Measurements from ENCODE around the gene GLDN.

Gene GLDN

GRCh38 chr15:51322621-51323296 is 18.7 kb upstream of the GLDN start:
- DNase-seq (ENCODE audit: low read depth in 2 of 2), result no peak

GRCh38 chr15:51323749-51324148 is 17.7 kb upstream of the GLDN start:
- DNase-seq (ENCODE audit: low read depth in 2 of 2), result no peak

- DNase-seq (ENCODE audit: low read depth in 2 of 2), result no peak
Observed at GRCh38 chr15:51325167-51325566, 16.3 kb upstream of the GLDN start.

- no peak for DNase-seq (ENCODE audit: low read depth in 2 of 2)
Observed at GRCh38 chr15:51327081-51327480, 14.4 kb upstream of the GLDN start.

GRCh38 chr15:51328926-51329325 is 12.5 kb upstream of the GLDN start:
- no peak for DNase-seq (ENCODE audit: low read depth in 2 of 2)

GRCh38 chr15:51331141-51331540 is 10.3 kb upstream of the GLDN start:
- DNase-seq (ENCODE audit: low read depth in 2 of 2), result no peak

GRCh38 chr15:51332206-51333147 is 9.0 kb upstream of the GLDN start:
- no peak for DNase-seq (ENCODE audit: low read depth in 2 of 2)

GRCh38 chr15:51333571-51333970 is 7.9 kb upstream of the GLDN start:
- DNase-seq (ENCODE audit: low read depth in 2 of 2), result no peak

- no peak for DNase-seq (ENCODE audit: low read depth in 2 of 2)
Observed at GRCh38 chr15:51334011-51334451, 7.4 kb upstream of the GLDN start.

- no peak for DNase-seq (ENCODE audit: low read depth in 2 of 2)
Observed at GRCh38 chr15:51335087-51335486, 6.4 kb upstream of the GLDN start.

- no peak for DNase-seq (ENCODE audit: low read depth in 2 of 2)
Observed at GRCh38 chr15:51335538-51336410, 5.7 kb upstream of the GLDN start.

GRCh38 chr15:51338496-51338895 is 3.0 kb upstream of the GLDN start, which contains the start of gene CYP19A1:
Gene CYP19A1, minus strand, starts transcription at chr15:51338596. Its CDS starts 95,684 bp downstream, at chr15:51242912.
- DNase-seq (ENCODE audit: low read depth in 2 of 2), result no peak

- no peak for DNase-seq (ENCODE audit: low read depth in 2 of 2)
Observed at GRCh38 chr15:51342227-51342999, 958 bp downstream of the GLDN start.

- DNase-seq (ENCODE audit: low read depth in 2 of 2), result no peak
Observed at GRCh38 chr15:51343466-51343865, 2.0 kb downstream of the GLDN start.

GRCh38 chr15:51346136-51346535 is 4.7 kb downstream of the GLDN start:
- DNase-seq (ENCODE audit: low read depth in 2 of 2), result no peak

GRCh38 chr15:51348688-51349087 is 7.2 kb downstream of the GLDN start:
- DNase-seq (ENCODE audit: low read depth in 2 of 2), result no peak

- no peak for DNase-seq (ENCODE audit: low read depth in 2 of 2)
Observed at GRCh38 chr15:51349156-51349844, 7.8 kb downstream of the GLDN start.

GRCh38 chr15:51350723-51351122 is 9.3 kb downstream of the GLDN start:
- DNase-seq (ENCODE audit: low read depth in 2 of 2), result no peak

GRCh38 chr15:51353976-51354375 is 12.5 kb downstream of the GLDN start:
- DNase-seq (ENCODE audit: low read depth in 2 of 2), result no peak

- no peak for DNase-seq (ENCODE audit: low read depth in 2 of 2)
Observed at GRCh38 chr15:51355096-51355495, 13.6 kb downstream of the GLDN start.

Measured in stimulated activated CD8-positive, alpha-beta memory T cell treated with anti-CD3 and anti-CD28 coated beads, Interleukin-7, amount 100 ng/mL, for 1 hour (primary cell).